GM23248 (cell line): Measurements from ENCODE around the gene NEU2.

Source experiments
- EZH2 ChIP-seq: fragments of 200-600 bp; sonication (generic); IDR thresholded peaks from 2 replicates; pipeline ENCODE4 v1.6.1; 2018; ENCODE audit warnings: antibody characterized with exemption, mild to moderate bottlenecking; ENCODE audit not compliant: insufficient read depth, poor library complexity, severe bottlenecking
- EZH2phosphoT487 ChIP-seq: fragments of 200-600 bp; sonication (generic); IDR thresholded peaks from 2 replicates; pipeline ENCODE4 v1.6.1; 2018; ENCODE audit warnings: antibody characterized with exemption, moderate library complexity, mild to moderate bottlenecking, low read depth; ENCODE audit not compliant: insufficient read depth

DNA sequence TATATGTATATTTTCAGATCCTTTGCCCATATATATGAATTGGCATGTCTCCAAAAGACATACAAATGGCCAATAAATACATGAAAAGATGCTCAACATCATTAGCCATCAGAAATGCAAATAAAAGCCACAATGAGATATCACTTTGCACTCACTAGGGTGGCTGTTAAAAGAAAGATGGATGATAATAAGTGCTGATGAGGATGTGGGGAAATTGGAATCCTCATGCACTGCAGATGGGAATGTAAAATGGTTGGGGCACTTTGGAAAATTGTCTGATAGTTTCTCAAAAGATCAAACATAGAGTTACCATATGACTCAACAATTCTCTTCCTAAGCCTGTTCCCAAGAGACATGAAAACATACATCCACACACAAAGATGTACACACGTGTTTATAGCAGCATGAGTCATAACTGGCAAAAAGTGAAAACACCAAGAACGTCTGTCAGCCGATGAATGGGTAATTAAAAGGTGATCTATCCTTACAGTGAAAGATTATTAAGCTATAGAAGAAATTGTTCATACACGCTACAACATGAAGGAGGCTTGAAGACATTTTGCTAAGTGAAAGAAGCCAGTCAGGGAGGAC is 39.1 kb upstream of the NEU2 start:
- no peak for TF ChIP-seq EZH2phosphoT487
- no peak for TF ChIP-seq EZH2
